PC-3 (cell line): ENCODE data around the gene ROMO1.

Source experiments
- CTCF ChIP-seq: fragments of 300-600 bp; sonication (generic); conservative IDR thresholded peaks from 2 replicates; pipeline ENCODE4 v1.5.1; 2017; ENCODE audit warnings: antibody characterized with exemption, low read depth, mild to moderate bottlenecking, low read length
- EZH2 ChIP-seq: fragments of 300-600 bp; sonication (generic); IDR thresholded peaks from one replicate; pipeline ENCODE4 v1.6.1; 2017; ENCODE audit warnings: antibody characterized with exemption, mild to moderate bottlenecking, low read length; ENCODE audit not compliant: unreplicated experiment
- EZH2phosphoT487 ChIP-seq: fragments of 300-600 bp; sonication (generic); IDR thresholded peaks from 2 replicates; pipeline ENCODE4 v1.6.1; 2018; ENCODE audit warnings: mild to moderate bottlenecking, antibody characterized with exemption, low read length, borderline replicate concordance

GRCh38 chr20:35719717-35720116 is 20.5 kb downstream of the ROMO1 start:
- TF ChIP-seq CTCF (no peak), EZH2phosphoT487 (no peak), EZH2 (no peak)
